GM21528 (cell line): ENCODE results near the gene GINS1.
A peak's percentile ranks its signal among the peaks of the same experiment; 100 is the strongest.

ENCODE experiments used
- ATAC-seq: cut with Tn5 transposase; IDR thresholded peaks from one replicate; pipeline ENCODE4 v1.9.1; 2021; ENCODE audit warnings: mild to moderate bottlenecking, moderate library complexity; ENCODE audit not compliant: unreplicated experiment, low FRiP score

Gene GINS1

DNA sequence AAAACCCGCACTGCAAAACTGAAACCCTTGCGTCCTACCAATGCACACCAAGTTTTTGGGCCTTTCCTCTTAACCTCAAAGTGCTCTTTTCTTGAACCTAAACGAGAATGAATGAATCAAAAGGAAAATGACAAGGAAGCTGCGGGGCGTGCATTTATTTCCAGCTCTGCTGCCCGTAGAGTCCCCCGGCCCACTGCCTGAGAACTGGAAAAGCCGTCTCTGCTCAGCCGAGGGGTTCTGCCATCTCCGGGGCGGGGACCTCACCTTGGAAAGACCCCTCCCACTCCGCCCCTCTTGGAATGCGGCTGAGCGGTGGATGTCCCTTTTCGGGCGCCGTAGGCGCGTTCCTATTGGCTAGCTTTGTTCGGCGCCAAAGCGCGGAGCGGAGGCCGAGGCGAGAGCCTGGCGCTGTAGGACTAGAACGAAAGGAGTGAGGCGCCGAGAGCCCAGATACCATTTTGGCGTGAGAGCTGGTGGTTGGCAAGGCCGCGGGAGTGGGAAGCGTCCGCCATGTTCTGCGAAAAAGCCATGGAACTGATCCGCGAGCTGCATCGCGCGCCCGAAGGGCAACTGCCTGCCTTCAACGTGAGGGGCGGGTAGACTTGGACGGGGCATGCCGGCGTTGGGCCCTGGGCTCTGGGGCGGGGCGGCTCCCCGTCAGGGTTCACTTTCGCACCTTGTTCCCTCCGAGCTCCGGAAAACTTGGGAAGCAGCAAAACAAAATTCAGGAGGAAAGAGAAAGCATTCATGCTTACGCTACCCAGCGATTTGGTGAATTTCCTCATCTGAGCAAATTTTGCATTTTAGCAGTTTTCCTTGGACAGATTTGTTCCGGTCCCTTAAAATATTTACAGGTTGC, at the start of gene GINS1:
Gene GINS1, plus strand, starts transcription at position 363 of the 859 bp plus-strand sequence. Its CDS starts 148 bp downstream, at position 511.
- ATAC-seq = peak; percentile 83

DNA sequence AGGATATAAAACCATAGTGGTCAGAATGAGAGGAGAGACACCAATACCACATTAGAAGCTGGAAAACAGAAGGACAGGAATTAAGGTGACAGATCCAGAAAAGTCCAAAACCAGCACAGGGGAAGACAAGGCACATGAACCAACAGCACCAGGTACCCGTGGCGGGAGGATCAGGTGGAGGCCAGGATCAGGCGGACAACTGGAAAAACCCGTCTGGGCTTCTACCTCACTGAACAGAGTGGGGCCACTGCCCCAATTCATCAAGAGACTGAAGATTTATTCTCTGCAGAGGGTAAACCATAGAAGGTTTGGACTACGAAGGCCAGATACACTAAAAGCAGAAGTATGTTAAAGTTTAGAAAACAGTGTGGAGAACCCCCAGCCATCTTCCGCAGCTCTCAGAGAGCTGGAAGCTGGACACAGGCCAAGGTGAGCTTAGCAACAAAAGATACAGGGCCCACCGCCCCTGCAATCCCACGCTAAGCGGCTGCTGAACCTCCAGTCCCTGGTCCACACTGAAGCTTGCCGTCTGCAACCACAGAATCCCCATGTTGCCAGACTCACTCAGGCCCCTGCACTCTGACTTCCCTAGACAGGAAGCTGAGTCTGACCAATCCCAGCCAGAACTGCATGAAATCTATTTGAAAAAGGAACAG, 46.7 kb upstream of the GINS1 start:
- no peak for ATAC-seq

DNA sequence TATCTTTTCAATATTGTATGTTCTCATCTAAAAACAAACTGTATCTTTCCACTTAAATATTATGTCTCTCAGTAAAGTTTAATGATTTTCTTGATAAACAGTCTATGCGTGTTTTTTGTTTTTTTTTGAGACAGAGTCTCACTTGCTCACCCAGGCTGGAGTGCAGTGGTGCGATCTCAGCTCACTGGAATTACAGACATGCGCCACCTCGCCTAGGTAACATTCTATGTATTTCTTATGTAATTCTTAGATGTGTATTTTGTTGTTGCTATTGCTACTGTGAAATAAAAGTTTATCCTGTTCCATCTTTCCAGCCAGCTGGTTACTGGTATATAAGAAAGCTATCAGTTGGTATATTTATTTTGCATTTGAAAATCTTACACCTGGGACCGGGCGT, 46.2 kb upstream of the GINS1 start:
- no peak for ATAC-seq

DNA sequence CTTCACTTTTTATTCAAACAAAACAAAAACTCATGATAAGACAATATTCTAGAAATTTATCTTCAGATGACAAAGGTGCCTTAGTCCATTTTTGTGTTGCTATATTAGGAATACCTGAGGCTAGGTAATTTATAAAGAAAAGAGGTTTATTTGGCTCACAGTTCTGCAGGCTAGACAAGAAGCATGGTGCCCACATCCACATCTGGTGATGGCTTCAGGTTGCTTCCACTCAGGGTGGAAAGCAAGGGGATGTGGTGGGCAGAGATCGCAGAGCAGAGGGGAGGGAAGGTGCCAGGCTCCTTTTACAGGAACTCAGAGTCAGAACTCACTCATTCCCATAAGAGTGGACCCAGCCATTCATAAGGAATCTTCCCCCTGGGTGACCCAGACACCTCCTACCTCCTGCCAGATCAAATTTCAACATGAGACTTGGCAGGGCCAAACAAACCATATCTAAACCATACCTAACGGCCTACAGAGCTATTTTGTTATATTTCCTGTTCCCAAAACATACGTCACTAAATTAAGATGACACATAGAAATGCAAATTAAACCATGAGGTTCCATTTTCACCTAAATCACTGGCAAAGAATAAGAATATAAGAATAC, 43.2 kb upstream of the GINS1 start:
- no peak for ATAC-seq

DNA sequence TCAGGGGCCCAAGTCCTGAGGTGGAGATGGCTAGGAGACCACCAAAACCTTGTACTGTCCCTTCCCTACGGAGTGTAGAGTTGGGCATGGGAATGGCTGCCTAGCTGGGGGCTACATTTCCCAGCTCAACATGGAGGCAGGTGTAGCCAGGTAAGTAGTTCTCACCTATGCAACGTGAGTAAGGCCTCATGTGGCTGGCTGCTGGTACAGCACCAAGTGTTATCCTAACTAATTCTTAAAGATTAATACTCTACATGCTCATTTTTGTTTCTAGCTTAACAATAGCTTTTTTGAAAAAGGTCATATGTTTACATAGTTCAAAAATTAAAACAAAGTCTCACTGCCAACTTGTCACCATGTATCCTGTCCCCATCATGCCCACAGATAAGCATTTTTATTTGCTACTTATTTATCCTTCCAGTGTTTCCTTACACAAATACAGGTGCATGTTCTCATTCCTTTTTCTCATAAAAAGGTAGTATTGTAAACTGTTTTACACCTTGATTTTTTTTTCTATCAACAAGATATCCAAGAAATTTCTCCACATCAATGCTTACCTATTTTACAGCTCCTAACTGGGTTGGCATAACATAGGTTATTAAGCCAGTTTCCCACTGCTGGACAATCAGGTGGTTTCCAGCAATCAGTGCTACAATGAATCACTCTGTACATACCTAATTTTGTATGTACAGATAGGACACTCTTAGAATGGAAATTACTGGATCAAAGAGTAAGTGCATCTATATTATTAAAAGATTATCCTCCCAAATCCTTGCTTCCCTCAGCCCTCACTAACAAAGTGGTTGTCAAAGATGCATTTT, 42.4 kb upstream of the GINS1 start:
- no peak for ATAC-seq

DNA sequence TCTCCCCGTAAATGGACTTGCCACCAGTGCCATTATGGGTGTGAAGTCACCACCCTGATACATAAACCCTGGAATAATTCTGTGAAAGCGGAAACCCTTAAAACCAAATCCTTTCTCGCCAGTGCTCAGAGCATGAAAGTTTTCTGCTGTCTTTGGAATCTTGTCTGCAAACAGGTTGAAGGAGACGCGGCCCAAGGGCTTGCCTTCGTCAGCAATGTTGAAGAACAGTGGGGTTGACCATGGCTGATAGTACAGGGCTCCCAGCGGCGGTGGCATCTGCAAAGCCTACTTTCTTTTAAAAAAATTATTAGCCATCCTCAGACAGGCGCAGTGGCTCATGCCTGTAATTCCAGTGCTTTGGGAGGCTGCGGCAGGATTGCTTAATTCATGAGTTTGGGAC, 38.9 kb upstream of the GINS1 start:
- ATAC-seq = no peak

DNA sequence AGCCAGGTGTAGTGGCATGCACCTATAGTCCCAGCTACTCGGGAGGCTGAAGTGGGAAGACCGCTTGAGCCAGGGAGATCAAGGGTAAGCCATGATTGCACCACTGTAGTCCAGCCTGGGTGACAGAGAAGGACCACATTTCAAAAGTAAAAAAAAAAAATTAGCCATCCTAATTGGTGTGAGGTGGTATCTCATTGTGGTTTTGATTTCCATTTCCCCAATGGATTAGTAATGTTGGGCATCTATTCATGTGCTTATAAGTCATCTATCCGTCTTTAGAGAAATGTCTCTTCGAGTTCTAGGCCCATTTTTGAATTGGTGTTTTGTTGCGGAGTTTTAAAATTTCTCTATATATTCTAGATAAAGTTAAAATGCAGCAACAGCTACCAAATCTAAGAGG, 38.5 kb upstream of the GINS1 start:
- ATAC-seq = no peak

DNA sequence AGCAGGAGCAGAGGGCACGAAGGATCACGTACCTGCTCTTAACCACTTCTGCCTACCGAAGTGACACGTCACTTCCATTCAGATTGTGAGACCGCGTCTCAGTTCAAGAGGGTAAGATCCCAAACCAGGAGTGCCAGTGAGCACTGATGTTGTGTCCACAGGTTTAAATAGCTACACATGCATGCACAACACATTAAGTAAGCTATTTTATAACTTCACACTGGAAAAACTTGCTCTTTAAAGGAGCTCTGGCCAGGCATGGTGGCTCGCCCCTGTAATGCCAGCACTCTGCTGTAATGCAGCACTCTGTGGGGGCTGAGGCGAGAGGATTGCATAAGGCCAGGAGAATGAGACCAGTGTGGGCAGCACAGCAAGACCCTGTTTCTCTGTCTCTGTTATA, 37.9 kb upstream of the GINS1 start:
- ATAC-seq = no peak

DNA sequence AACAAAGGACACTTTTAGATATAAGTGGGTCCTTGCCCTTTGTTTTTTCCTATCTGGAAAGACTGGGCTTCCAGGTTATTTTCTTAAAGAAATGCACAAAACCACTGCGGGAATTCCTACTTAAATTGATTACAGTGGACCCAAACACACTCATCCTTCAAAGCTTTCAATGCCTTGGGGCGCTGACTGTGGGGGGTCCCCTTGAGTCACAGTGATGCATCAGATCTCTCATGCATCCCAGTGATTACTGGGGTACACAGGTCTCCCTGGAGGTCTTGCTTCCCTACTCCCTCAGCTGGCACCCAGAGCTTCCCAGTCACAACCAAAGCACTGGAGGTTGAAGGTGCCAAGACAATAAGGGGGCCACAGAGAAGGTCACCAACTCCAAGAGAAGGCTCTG, 37.5 kb upstream of the GINS1 start:
- no peak for ATAC-seq

DNA sequence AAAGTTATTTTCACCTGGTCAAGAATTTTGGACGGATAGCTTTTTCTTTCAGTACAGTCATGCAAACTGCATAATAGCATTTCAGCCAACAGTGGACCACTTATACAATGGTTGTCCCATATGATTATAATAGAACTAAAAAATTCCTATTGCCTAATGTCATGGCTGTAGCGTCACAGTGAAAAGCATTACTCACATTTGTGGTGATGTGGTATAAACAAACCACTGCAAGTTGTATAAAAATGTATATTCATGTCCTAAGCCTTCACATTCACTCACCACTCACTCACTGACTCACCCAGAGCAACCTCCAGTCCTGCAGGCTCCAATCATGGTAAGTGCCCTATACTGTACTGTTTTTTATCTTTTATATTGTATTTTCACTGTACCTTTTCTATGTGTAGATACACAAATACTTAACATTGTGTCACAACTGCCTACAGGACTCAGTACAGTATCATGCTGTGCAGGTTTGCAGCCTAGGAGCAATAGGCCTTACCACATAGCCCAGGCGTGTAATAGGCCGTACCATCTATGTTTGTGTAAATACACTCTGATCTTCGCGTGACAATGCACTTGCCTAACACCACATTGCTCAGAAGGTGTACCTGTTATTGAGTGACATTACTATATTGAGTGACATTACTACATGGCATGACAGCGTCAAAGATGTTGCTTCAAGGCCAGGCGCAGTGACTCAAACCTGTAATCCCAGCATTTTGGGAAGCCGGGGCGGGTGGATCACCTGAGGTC, 34.7 kb upstream of the GINS1 start:
- ATAC-seq = no peak

DNA sequence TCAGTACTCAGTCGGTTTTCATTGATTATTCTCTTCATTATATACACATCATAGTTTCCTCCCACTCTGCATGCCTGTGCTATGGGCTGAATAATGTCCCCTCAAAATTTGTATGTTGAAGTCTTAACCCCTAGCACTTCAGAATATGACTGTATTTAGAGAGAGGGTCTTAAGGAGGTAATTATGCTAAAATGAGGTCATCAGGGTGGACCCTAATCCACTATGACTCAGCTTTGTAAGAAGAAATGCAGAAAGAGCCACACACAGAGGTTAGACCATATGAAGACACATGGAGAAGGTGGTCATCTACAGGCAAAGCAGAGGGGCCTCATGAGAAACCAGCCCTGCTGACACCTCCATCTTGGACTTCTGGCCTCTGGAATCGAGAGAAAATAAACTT, 32.6 kb upstream of the GINS1 start:
- ATAC-seq = no peak

DNA sequence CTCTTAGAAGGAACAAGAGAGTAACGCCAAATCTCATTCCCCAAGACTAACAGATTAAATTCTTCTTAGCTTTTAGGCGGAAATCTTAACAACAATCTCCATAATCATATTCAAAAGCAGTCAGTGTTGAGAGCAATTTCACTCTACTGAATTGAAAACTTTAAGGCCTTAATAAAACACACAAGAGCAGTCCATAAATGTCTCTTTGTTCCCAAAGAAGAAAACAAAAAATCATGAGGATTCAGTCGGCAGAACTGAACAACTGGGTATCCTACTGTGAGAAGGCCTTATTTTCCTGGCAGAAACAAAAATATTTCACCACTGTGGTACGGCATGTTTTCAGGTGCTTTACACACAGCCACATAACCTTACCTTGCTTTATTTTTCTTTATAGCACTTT, 31.2 kb upstream of the GINS1 start:
- no peak for ATAC-seq

DNA sequence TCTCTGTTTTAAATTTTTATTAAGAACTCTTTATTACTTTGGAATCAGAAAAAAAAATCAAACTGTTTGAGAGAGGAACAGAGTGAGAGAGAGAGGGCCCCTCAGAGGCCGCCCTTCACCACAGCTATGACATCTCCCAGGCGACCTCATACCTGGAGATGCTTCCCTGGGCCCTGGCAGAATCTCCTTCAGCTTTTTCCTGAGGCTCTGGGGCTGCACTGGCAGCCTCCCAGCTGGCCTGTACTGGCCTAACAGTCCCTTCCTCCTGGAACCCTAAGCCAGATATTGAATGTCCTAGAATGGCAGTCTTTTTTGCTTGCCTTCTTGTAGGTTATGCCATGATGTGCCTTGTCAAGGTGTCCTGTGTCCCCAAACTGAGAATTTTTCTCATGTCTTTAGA, 30.6 kb upstream of the GINS1 start:
- ATAC-seq = no peak

DNA sequence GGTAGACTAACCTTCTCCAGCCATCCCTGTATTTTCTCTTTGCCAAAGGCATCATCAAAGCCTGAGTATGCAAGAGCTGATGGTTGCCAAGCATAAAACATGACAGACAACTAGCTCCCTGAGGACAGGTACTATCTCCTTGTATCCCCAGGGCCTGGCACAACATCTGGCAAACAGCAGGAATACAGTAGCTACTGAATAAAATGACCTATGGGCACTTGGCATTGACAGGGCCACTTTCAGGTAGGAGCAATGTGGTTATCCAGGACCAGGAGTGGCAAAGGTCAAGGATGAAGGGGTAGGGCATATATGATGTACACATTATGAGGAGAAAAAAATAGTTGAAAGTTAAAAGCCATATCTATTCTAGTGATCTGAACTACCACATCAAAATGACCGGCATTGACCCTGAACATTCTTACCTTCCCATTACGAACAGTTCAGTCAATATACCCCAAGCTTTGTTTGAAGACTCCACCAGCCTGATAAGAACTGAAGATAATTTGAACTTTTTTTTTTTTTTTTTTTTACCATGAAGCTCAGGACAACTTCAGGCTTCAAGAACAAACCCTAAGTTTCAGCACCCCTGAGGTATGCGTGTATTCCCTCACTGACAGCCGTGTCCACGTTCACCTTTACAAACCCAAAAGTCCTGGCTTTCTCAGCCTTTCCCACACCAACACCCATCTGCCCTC, 29.1 kb upstream of the GINS1 start:
- no peak for ATAC-seq

DNA sequence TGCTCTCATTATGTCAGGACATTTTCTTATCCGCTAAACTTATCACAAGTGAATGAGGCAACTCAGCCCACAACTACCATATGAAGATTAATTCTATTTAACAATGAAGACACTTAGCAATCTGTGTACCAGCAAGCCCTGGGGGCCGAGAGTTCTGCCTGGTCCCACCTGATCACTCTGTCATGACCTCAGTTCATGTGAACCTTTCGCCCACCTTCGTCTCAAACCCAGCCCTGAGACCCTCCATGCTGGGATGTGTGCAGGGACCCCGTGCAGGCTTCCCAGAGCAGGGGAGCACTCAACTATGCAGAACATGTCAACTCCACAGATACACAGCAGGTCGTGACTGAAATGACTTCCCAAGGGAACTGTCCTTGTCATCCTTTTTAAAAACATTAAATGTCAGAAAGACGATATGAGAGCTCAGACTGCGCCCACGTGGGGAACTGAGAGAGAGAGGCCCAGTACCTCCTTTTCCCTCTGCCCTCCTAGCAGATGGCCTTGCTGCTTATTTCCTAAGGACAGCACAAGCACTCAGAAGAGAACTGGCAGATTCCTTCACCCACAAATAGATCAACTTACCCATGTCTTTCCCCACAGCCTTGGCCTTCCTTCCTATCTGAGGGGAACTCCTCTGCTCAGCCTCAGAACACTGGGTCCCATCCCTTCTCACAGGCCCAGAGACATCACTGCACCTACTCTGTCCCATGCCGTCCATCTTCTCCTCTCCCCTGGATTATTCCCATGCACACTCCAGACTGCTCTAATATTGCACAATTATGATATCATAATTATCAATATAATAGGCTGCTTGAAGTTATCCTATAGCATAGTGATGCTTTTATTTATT, 28.4 kb upstream of the GINS1 start:
- no peak for ATAC-seq

DNA sequence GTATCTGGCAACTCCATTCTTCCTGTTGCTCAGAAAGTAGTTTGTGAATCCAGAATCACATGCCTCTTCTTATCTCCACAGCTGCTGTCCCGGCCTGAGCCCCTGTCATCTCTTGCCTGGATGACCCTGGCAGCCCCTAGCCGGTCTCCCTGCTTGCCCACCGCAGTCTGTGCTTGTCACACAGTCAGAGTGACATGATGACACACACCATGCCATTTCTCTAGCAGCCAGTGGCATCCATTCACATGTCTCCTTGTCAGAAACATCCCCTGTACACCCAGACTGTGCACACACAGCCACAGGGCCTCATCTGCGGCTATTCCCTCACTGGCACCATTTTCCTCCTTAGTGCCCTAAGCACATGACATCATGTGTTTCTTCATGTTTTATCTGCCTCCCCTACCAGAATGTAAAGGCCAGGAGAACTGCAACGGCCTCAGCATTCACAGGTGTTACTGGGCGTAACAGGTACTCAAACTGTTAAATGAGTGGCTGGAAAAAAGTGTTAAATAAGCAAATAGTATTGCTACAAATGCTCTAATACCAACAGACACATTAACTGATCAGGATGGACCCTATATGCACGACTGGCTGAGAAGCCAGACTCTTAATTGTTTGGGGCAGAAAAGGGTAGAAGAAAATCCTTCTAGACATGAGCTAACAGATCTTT, 26.4 kb upstream of the GINS1 start:
- ATAC-seq = no peak

DNA sequence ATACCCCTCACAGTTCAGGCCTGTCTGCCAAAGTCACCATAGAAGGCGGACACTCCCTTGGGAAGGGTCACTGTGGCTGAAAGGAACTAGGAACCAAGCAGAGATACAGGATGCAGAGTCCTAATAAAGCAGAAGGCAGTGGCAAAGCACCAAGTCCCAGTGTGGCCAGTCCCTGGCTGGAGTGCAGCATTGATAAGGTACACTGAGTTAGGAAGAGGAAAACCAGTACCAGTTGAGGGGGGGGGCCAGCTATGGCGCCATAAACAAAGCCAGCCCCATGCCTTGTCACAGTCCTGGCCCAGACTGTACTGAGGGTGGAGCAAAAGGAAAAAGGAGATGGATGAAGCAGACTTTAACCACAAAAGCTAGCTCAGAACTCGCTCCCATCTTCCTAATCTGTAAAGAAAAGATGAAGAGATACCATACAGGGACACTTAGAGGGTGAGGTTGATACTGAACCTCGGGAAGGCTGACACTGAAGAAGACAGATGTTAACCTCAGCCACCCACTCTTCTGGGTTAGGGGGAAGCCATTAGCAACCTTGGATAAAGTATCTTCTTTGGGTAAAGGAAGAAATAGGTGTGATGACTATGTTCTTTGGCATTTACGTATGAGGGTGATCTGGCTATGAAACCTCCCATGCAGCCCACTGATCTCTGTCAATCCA, 24.6 kb upstream of the GINS1 start:
- ATAC-seq = no peak
